GM18951 (cell line): ENCODE measurements around the gene HLA-DPB1.

ENCODE experiments used
- POLR2A ChIP-seq: IDR thresholded peaks from 4 replicates; pipeline ENCODE4 v1.6.1; 2011; ENCODE audit warnings: mild to moderate bottlenecking; ENCODE audit not compliant: insufficient read length, insufficient read depth; ENCODE audit errors: extremely low read depth
- in situ Hi-C: fragments of 300-500 bp; cut with MboI; formaldehyde crosslinking; loops from one replicate; pipeline ENCODE4 v1.12.0; 2022; ENCODE audit warnings: low sequenced_read_pairs, mixed read lengths, inconsistent platforms; ENCODE audit not compliant: unreplicated experiment

The HLA-DPB1 gene

DNA sequence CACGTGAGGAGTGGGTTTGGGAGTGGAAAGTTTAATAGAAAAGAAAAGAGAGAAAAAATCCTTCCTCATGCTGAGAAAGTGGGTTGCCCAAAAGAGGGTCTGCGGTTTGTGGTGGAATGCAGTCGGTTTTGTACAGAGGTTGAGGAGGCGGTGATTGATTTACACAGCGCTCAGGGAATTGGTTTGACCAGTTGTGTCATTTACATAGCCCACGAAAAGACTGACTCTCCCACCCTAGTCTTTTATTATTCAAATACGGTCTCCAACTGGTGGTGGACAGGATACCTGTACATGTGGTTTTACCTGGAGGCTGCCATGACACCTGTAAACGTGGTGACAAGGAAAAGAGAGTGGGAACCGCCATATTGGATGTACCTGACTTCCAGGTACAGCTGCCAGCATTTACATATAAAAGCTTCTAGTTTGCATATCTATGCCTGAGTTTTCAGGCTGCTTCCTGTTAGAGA, 42.1 kb downstream of the HLA-DPB1 start:
- in situ Hi-C loops = no loop called here

GRCh38 chr6:33118525-33119123, 42.8 kb downstream of the HLA-DPB1 start:
- in situ Hi-C loops = no loop called here
- no peak for TF ChIP-seq POLR2A

More for the DNA sequence above, 42.1 kb downstream of the HLA-DPB1 start:
- no peak for TF ChIP-seq POLR2A

- TF ChIP-seq POLR2A = no peak
- in situ Hi-C loops = no loop called here
These were observed 44.2 kb downstream of the HLA-DPB1 start for GRCh38 chr6:33120001-33120400.

- TF ChIP-seq POLR2A = no peak
These were observed 47.4 kb downstream of the HLA-DPB1 start for GRCh38 chr6:33123181-33123580.

DNA sequence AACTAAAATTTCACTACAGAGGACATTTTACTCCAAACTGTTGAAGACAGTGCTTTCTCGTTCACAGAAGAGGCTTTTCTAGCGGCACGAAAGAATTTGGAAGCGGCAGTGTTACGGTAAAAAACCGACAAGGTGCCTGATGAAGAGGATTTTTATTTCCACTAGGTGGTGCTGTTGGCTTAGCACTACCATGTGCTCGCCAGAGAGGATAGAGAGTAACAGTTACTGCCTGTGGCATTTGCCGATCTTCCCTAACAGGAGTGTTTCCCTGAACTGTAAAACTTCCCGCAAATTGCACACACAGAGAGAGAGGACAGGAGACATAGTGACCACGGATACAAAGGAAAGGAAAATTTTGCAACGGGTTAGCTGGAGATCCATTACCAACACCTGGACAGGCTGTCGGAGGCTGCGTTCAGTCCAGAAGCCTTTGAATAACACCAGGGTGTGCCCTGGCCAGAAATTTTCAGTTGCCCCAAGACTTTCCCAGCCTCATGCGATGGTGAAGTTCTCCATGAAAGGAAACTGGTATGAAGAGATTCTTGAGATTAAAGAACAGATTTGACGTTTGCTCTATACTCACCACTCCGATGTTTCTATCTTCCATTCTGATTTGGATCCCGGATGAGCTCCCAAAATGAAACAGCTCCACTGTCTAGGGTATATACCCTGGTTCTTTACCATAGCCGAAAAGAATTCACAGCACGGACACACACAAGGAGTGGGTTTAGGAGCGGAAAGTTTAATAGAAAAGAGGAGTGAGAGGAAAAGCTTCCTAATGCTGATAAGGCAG, 48.1 kb downstream of the HLA-DPB1 start:
- in situ Hi-C loops = no loop called here
- TF ChIP-seq POLR2A = no peak

More at GRCh38 chr6:33123181-33123580, 47.4 kb downstream of the HLA-DPB1 start:
- in situ Hi-C loops = no loop called here

DNA sequence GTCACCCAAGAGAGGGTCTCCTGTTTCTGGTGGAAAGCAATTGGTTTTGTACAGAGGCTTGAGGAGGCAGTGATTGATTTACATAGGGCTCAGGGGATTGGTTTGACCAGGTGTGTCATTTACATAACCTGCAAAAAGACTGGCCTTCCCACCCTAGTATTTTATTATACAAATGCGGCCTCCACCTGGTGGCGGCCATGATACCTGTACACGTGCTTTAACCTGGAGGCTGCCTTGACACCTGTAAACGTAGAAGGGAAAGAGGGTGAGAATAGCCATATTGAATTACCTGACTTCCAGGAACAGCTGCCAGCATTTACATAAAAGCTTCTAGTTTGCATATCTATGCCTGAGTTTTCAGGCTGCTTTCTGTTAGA, 48.7 kb downstream of the HLA-DPB1 start:
- in situ Hi-C loops = no loop called here
- no peak for TF ChIP-seq POLR2A

DNA sequence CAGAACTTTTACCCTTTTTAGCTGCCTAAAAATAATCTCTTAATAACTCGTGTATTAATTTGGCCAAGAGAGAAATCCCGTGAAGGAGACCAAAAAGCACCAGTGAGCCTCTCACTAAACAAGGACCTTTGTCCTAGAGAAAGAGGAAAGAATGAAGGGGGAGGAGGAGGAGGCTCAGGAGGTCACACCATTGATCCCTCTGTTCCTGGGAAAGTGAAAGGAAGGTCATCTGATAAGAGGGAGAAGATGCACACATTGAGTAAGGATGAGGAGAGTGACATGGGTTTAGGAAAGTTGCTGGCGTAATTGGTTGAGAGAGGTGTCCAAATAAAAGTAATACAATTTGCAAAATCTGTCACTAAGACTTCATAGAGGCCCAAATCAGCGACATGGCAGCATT, 49.2 kb downstream of the HLA-DPB1 start:
- no peak for TF ChIP-seq POLR2A
- in situ Hi-C loops = no loop called here

DNA sequence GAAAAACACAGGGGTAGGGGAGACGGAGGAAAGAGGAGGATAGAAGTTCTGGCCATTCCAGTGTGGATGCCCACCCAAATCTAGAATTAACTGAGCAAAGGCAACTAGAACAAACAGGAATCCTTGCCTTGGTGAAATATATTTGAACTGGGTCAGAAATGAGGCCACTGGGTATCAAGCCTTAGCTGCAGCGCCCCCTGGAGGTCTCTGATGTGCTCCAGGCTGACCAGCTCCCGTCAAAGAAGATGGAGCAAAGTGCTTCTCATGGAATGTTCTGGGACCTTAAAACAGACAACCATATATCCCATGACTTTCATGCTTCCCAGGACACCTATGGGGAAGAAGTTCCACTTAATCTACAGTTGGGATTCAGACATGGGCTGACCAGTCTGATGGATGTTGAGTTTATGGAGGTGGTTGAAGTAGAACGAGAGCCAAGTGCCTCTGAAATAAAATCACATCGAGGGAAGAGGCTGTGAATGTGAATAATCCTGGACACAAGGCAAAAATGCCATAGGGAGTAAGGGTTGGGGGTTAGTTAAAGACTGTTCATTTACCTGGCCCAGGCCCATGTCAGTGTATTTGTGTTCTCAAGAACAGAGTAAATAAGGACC, 50.4 kb downstream of the HLA-DPB1 start:
- in situ Hi-C loops = no loop called here
- no peak for TF ChIP-seq POLR2A

- in situ Hi-C loops = no loop called here
- TF ChIP-seq POLR2A = no peak
These were observed 52.5 kb downstream of the HLA-DPB1 start for GRCh38 chr6:33128318-33128717.

DNA sequence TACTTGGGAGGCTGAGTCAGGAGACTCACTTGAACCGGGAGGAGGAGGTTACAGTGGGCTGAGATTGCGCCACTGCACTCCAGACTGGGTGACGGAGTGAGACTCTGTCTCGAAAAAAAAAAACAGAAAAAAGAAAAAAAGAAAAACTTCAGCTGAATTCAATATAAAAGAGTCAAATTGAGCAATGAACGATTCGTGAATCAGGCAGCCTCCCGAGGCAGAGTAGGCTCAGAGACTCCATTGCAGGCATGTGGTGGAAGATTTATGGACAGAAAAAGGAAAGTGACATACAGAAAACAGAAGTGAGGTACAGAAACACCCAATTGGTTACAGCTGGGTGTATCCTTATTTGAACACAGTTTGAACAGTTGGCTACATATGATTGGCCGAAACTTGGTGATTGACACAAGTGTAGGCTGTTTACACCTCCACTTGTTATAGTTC, 56.3 kb downstream of the HLA-DPB1 start:
- TF ChIP-seq POLR2A = no peak
- in situ Hi-C loops = no loop called here

- no peak for TF ChIP-seq POLR2A
- in situ Hi-C loops = no loop called here
These were observed 60.6 kb downstream of the HLA-DPB1 start for GRCh38 chr6:33136310-33136900.
